Liver (tissue), 9 donors: ENCODE measurements around the gene ASPDH. TPM values are rescaled to one million over a fixed set of nuclear protein-coding genes. Genes with fewer than 3 reads are reported as not detected.

Experiments used
- DNase-seq: peaks from one replicate; pipeline ENCODE4 v3.0.0-alpha.2; 2017; ENCODE audit warnings: low spot score
- H3K27ac ChIP-seq, 2 donors: one replicate each; pipeline ENCODE4 v1.7.0; 2013; ENCODE audit warnings: inconsistent platforms in 2 of 2, low read length in 2 of 2, control low read depth in 1 of 2, low read depth in 1 of 2, mild to moderate bottlenecking in 1 of 2
- H3K27me3 ChIP-seq, 4 donors: one replicate each; pipeline versions ENCODE4 v1.6.1 to v1.7.0; 2013; ENCODE audit warnings: low read length in 3 of 4, inconsistent platforms in 1 of 4, mild to moderate bottlenecking in 1 of 4, moderate library complexity in 1 of 4; ENCODE audit not compliant: control insufficient read depth in 4 of 4, insufficient read depth in 4 of 4
- H3K36me3 ChIP-seq, 4 donors: one replicate each; pipeline versions ENCODE4 v1.6.1 to v1.7.0; 2013; ENCODE audit warnings: low read length in 3 of 4, mild to moderate bottlenecking in 3 of 4, low read depth in 1 of 4, moderate library complexity in 1 of 4; ENCODE audit not compliant: control insufficient read depth in 4 of 4, insufficient read depth in 3 of 4
- H3K4me1 ChIP-seq, 4 donors: one replicate each; pipeline versions ENCODE4 v1.6.1 to v1.7.0; 2013; ENCODE audit warnings: low read length in 3 of 4, mild to moderate bottlenecking in 3 of 4, moderate library complexity in 1 of 4; ENCODE audit not compliant: control insufficient read depth in 4 of 4, insufficient read depth in 4 of 4
- H3K4me3 ChIP-seq, 3 donors: one replicate each; pipeline versions ENCODE4 v1.6.1 to v1.7.0; 2013; ENCODE audit warnings: low read length in 3 of 3, control low read depth in 1 of 3, low read depth in 1 of 3, mild to moderate bottlenecking in 1 of 3
- H3K9ac ChIP-seq, 2 donors: one replicate each; pipeline ENCODE4 v1.7.0; 2013; ENCODE audit warnings: low read length in 2 of 2, mild to moderate bottlenecking in 2 of 2, moderate library complexity in 2 of 2, control low read depth in 1 of 2, low read depth in 1 of 2
- H3K9me3 ChIP-seq, 4 donors: one replicate each; pipeline versions ENCODE4 v1.6.1 to v1.7.0; 2013; ENCODE audit warnings: low read length in 3 of 4; ENCODE audit not compliant: control insufficient read depth in 4 of 4
- ATF3 ChIP-seq: IDR thresholded peaks from 2 replicates; pipeline ENCODE4 v1.6.1; 2016; ENCODE audit warnings: antibody characterized with exemption
- CTCF ChIP-seq: fragments of 150-350 bp; IDR thresholded peaks from 2 replicates; pipeline ENCODE4 v1.5.1; 2017; ENCODE audit warnings: improper control_type of control experiment, low read depth, low read length; ENCODE audit not compliant: missing input control
- EGR1 ChIP-seq, 2 donors: IDR thresholded peaks; 2 replicates each; pipeline ENCODE4 v1.6.1; 2016 to 2018; ENCODE audit warnings: antibody characterized with exemption in 2 of 2, low read depth in 2 of 2
- FOXA1 ChIP-seq: IDR thresholded peaks from 2 replicates; pipeline ENCODE4 v1.6.1; 2016; ENCODE audit warnings: antibody characterized with exemption
- FOXA2 ChIP-seq: IDR thresholded peaks from 2 replicates; pipeline ENCODE4 v1.6.1; 2016; ENCODE audit warnings: antibody characterized with exemption
- GABPA ChIP-seq, 2 donors: IDR thresholded peaks in 1 of 2; conservative IDR thresholded peaks in 1 of 2; 2 replicates each; pipeline ENCODE4 v1.6.1; 2016; ENCODE audit warnings: antibody characterized with exemption in 2 of 2, mild to moderate bottlenecking in 1 of 2, moderate library complexity in 1 of 2
- HNF4G ChIP-seq: IDR thresholded peaks from 2 replicates; pipeline ENCODE4 v1.6.1; 2016; ENCODE audit warnings: antibody characterized with exemption
- JUND ChIP-seq, 2 donors: IDR thresholded peaks; 2 replicates each; pipeline ENCODE4 v1.6.1; 2016; ENCODE audit warnings: antibody characterized with exemption in 2 of 2
- MAX ChIP-seq: IDR thresholded peaks from 2 replicates; pipeline ENCODE4 v1.6.1; 2016; ENCODE audit warnings: antibody characterized with exemption
- NR2F2 ChIP-seq: IDR thresholded peaks from 2 replicates; pipeline ENCODE4 v1.6.1; 2016; ENCODE audit warnings: antibody characterized with exemption
- RAD21 ChIP-seq, 2 donors: IDR thresholded peaks; 2 replicates each; pipeline ENCODE4 v1.6.1; 2016; ENCODE audit warnings: antibody characterized with exemption in 2 of 2, mild to moderate bottlenecking in 2 of 2
- SP1 ChIP-seq: IDR thresholded peaks from 2 replicates; pipeline ENCODE4 v1.6.1; 2018; ENCODE audit warnings: antibody characterized with exemption, mild to moderate bottlenecking
- TAF1 ChIP-seq: conservative IDR thresholded peaks from 2 replicates; pipeline ENCODE4 v1.6.1; 2016; ENCODE audit warnings: antibody characterized with exemption, mild to moderate bottlenecking
- YY1 ChIP-seq: IDR thresholded peaks from 2 replicates; pipeline ENCODE4 v1.6.1; 2016; ENCODE audit warnings: antibody characterized with exemption, mild to moderate bottlenecking
- ZBTB33 ChIP-seq: IDR thresholded peaks from 2 replicates; pipeline ENCODE4 v1.6.1; 2016; ENCODE audit warnings: antibody characterized with exemption
- WGBS: extraction: QIAGEN DNeasy Blood & Tissue Kit; methylation state at CpG from one replicate; pipeline ENCODE4 v1.1.7; 2013; 5-methylcytosine and 5-hydroxymethylcytosine counted together
- polyA plus RNA-seq, 2 donors: library from polyadenylated mRNA; stranded (reverse) in 1 of 2; unstranded in 1 of 2; fragments of 200-250 nt in 1 of 2; fragments of >200 nt in 1 of 2; fragmentation: Nextera tagmentation in 1 of 2; extraction: Ambion mirVana in 1 of 2; gene quantifications; one replicate each; pipeline versions ENCODE4 v1.2.1 to v1.2.3, GENCODE V29; 2013 to 2015
- total RNA-seq, 2 donors: library from RNA; depleted of rRNA; stranded (reverse); fragments of >200 nt; gene quantifications; one replicate each; pipeline ENCODE4 v1.2.3, GENCODE V29; 2014
- donor health status: healthy.
- donor health status: healthy.
- donor health status: healthy.
- donor health status: healthy.
- donor health status: healthy.

The ASPDH gene
- total and polyA plus RNA-seq, 4 donors, result 7.3 to 82.0 (median 37.1) TPM

- H3K27ac ChIP-seq, result no peak overlapping the region
- no peak for DNase-seq
- H3K4me1 ChIP-seq, result no peaks in the 10 kb centered on the region
- no peaks in the 10 kb centered on the region for H3K9me3 ChIP-seq
- H3K36me3 ChIP-seq, result no peaks in the 10 kb centered on the region
- H3K9ac ChIP-seq, result no peak overlapping the region
- H3K27me3 ChIP-seq, result no peaks in the 10 kb centered on the region
- H3K4me3 ChIP-seq, result no peak overlapping the region
- TF ChIP-seq ZBTB33 (no peak), SP1 (no peak), HNF4G (no peak), RAD21 (IDR thresholded peaks at IDR 0.05) (no peak), MAX (no peak), NR2F2 (no peak), JUND (IDR thresholded peaks at IDR 0.05) (no peak), YY1 (no peak), FOXA2 (no peak), ATF3 (no peak), EGR1 (IDR thresholded peaks at IDR 0.05; ENCODE audit: low read depth in 2 of 2) (no peak), FOXA1 (no peak), CTCF (no peak)
- WGBS, result 83% methylated on average over 10 of the region's 10 CpGs
These were observed 9.2 kb upstream of the ASPDH start for GRCh38 chr19:50522881-50523280.

- Histone ChIP-seq H3K4me1 (no peaks in the 10 kb centered on the region), H3K27ac (no peak overlapping the region), H3K27me3 (no peaks in the 10 kb centered on the region), H3K36me3 (no peaks in the 10 kb centered on the region), H3K4me3 (no peak overlapping the region), H3K9ac (no peak overlapping the region), H3K9me3 (no peaks in the 10 kb centered on the region)
- WGBS, result 86% methylated on average over 17 of the region's 17 CpGs
- TF ChIP-seq RAD21 (IDR thresholded peaks at IDR 0.05) (no peak), TAF1 (no peak), JUND (IDR thresholded peaks at IDR 0.05) (no peak), GABPA (IDR thresholded peaks at IDR 0.05 in 1 of 2, conservative IDR thresholded peaks at IDR 0.05 in 1 of 2) (no peak), CTCF (no peak), FOXA1 (no peak)
- no peak for DNase-seq
These were observed 7.2 kb upstream of the ASPDH start for GRCh38 chr19:50520822-50521465.
